NCI-H2196 treated with DMSO at 0.1 percent for 48 hours (cell line): ENCODE measurements around the gene TMEM54.
A peak's percentile ranks its signal among the peaks of the same experiment; 100 is the strongest.

ENCODE experiments used
- DNase-seq: peaks from one replicate; lab custom pipeline; 2025; ENCODE audit not compliant: unreplicated experiment; lab: John Stamatoyannopoulos, UW

TMEM54 gene

DNA sequence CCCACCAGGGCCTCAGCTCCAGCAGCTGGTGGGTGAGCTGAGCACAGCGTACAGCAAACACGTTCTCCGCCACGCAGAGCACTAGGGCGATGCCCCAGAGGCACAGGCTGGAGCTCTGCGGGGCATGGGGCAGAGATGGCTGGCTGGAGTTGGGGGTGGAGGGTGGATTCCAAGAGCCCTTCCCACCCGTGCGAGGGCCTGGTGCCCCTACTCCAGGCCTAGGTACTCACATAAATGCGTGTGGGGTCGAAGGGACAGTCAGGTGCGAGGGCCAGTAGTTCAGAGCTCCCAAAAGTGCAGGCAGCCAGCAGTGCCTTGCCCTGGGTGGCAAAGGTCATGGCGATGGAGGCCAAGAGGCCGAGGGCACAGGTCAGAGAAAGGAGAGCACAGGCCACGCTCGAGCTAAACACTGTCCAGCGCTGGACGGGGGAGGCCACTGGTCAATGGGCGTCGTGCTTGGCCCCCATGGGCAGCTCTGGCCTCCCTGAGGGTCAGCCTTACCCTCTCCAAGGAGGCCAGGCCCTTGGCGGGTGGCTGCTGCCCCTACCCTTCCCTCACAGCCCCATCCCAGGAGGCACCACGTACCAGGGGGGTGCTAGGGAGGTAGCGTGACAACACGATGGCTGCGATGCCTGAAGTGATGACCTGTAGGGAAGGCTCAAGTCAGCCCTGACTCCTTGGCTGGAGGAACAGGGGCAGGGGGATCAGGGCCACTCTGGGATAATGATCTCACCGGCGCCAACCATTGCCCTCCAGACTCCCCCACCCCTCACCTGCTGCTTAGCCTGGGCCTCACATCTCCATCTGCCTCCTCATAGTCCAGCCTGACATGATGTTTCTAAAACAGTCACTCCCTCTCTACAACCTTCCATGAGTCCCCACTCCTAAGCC, 5.6 kb downstream of the TMEM54 start:
- DNase-seq, result no peak

DNA sequence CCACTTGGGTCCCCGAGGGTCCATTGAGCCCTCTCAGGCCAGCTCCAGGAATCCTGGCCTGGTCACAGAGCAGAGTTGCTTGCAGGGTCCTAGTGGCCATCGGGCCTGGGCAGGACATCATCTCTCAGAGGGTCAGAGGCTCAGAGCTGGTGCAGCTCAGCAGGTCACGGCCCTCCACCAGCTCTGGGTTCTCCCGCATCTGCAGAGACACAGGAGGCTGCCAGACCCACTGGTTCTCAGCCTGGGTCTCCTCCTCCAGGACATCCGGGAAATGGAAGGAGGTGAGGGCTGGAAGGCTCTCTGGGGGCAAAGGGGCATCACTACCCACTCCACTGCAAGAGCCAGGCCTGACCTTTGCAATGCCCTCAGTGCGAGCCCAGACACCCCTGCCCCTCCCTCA, 6.5 kb downstream of the TMEM54 start:
- no peak for DNase-seq

- DNase-seq, result no peak
Observed at GRCh38 chr1:32894019-32894600, 7.1 kb downstream of the TMEM54 start.

GRCh38 chr1:32893198-32894018, 7.8 kb downstream of the TMEM54 start:
- DNase-seq, result peak; percentile 69

- DNase-seq, result peak; percentile 87
Observed at GRCh38 chr1:32892368-32893197, 8.6 kb downstream of the TMEM54 start.

- no peak for DNase-seq
Observed at GRCh38 chr1:32891630-32892029, 9.6 kb downstream of the TMEM54 start.

- no peak for DNase-seq
Observed at GRCh38 chr1:32891241-32891570, 10.0 kb downstream of the TMEM54 start.

- DNase-seq, result no peak
Observed at GRCh38 chr1:32890516-32891240, 10.5 kb downstream of the TMEM54 start.

GRCh38 chr1:32889731-32890278, 11.4 kb downstream of the TMEM54 start:
- no peak for DNase-seq

DNA sequence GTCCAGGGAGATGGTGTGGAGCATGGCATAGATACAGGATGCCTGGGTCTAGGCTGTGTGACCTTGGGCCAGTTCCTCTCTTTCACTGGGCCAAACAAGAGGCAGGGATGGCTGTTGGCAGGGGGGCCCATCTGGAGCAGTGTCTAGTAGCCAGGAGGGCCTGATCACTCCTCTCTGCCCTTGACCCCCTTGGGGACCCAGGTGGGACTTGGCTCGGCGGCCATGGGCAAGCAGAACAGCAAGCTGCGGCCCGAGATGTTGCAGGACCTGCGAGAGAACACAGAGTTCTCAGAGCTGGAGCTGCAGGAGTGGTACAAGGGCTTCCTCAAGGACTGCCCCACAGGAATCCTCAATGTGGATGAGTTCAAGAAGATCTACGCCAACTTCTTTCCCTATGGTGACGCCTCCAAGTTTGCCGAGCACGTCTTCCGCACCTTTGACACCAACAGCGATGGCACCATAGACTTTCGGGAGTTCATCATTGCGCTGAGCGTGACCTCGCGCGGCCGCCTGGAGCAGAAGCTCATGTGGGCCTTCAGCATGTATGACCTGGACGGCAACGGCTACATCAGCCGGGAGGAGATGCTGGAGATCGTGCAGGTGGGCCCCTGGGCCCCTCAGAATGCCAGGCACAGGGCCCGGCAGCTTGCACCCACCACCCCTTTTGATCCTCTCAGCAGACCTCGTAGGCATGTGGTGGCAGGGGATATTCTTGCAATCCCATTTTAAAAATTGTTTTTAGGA, 12.3 kb downstream of the TMEM54 start:
- no peak for DNase-seq

GRCh38 chr1:32888134-32888533, 13.1 kb downstream of the TMEM54 start:
- DNase-seq, result no peak

DNA sequence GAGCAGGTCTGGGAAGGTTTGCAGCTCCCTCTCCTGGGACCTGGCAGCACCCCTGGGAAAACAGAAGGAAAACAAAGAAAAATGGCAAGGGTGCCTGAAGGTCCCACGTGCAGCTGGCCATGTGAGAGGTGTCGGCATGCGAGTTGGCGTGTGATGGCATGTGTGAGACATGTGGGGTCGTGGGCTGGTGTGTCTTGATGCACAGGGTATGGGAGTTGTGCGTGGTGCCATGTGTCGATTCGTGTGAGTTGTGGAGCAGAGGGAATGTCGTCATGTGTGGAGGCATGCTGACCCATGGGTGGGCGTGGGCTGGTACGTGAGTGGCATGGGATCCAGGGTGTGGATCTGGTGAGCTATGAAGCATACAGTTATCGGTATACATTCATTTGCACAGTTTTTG, 13.6 kb downstream of the TMEM54 start:
- no peak for DNase-seq

DNA sequence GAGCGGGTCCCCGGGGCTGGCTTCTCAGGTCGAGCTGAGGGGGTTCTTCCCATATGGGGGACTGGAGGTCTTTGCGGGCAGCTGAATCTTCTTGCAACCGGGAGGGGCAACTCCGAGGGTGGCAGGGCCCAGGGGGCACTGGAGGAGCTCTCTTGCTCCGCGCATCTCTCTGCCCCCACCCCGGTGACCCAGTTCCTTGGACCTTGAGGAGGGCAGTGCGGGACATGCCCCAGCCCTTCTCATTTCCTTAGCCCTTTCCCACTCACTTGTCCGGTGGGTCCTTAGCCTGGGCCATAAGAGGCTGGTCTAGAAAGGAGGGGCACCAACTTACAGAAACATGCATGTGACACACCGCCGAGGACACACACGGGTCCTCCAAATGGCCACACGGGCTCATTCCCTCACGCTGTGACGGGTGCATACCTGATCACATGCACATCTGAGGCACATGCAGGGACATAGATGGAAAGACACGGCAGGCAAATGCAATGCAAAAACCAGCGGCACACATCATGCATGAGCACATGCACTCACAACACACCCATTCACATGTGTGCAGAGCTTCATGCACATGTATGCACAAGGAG, 14.3 kb downstream of the TMEM54 start:
- DNase-seq, result no peak

DNA sequence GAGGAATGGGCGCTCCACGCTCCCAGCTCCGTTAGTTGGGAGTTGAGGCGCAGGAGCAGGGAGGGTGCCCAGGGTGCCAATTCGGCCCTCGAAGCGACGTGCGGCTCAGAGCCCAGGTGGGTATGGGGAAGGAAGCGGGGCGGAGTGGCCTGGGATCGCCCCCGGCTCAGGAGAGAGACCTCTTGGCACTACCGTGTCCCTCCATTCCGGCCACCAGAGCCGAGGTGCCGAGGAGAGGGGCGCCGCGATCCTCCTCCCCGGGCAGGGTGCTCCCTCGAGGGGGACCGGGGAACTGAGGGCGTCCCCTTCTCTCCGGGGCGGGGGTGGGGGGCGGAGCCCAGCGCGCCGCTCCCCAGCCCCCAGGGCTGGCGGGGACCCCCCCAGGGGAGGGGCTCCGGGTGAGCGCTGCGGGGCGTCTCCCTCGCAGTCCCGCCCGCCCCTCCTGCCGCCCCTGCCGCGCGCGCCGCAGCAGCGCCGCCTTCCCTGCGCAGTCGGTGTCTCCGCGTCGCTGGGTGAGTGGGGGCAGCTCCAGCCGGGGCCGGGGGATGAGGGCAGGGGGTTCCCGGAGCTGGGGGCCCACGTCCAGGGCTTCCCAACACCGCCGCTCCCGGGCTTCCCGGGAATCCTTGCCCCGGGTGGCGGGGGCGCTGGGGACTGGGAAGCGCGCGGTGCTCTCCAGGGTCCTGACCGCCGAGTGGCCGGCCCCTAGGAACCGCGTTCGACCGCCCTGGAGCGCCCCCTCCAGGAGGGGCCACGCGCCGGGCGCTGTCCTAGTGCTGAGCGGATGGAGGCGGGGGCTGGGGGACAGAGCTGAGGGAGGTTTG, 15.0 kb downstream of the TMEM54 start, which contains the start of gene HPCA:
Gene HPCA, plus strand, starts transcription at position 488 of the 824 bp plus-strand sequence. CDS start 2,408 bp downstream, outside the sequence.
- no peak for DNase-seq

DNA sequence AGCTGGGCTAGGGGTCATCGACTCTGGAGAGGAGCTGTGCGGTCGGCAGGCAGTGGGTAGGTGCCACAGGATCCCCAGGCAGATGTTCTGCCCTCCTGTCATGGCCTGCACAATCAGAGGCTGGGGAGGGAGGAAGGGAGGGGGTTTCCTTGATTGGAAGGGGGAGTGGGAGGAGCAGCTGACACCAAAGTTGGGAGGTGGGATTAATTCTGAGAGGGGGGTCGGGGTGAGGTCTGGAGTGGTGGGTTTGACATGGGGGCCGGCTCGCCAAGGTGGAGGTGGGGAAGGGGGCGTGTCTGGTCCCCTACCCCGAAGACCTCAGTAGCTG, 15.5 kb downstream of the TMEM54 start:
- no peak for DNase-seq

GRCh38 chr1:32884726-32885125, 16.5 kb downstream of the TMEM54 start:
- no peak for DNase-seq

GRCh38 chr1:32884032-32884372, 17.2 kb downstream of the TMEM54 start:
- no peak for DNase-seq

DNA sequence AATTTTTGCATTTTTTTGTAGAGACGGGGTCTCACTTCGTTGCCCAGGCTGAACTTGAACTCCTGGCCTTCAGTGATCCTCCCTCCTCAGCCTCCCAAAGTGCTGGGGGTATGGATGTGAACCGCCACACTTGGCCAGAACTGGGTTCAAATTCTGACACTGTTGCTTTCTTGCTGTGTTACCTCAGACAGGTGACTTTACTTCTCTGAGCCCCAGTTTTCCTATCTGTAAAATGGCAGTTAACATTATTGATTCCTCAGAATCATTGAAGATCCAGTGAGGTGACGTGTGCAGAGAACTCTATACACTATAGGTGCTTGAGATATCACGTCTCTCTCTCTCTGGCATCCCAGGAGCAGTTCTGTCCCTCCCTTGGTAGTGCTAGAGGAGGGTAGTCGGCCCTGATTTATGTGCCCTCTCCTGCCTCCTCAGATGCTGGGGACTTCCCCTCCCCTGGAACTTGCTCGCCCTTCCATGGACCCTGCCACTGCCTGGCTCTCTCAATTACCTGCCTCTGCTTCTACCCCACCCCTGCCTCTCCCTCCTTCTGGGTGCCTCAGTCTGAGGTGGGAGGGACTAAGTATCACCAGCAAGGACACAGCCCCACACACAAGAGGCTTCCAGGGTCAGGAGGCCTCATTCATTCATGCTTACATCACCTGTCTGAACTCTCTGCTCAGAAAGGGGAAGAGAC, 17.7 kb downstream of the TMEM54 start:
- DNase-seq, result no peak
